Fibroblast of pulmonary artery (primary cell): ENCODE measurements around the gene ACBD6.

Experiments used
- DNase-seq: peaks from one replicate; pipeline ENCODE4 v3.0.0-alpha.2; 2010; ENCODE audit warnings: low read depth
- H3K4me3 ChIP-seq: replicated peaks from 2 replicates; pipeline ENCODE4 v1.5.1; 2011; ENCODE audit warnings: low read depth, mild to moderate bottlenecking, control low read depth, low read length, moderate library complexity
- CTCF ChIP-seq: IDR thresholded peaks from 2 replicates; pipeline ENCODE4 v1.5.1; 2011; ENCODE audit warnings: mild to moderate bottlenecking, control low read depth, low read length, inconsistent platforms; ENCODE audit errors: missing control alignments

The ACBD6 gene

DNA sequence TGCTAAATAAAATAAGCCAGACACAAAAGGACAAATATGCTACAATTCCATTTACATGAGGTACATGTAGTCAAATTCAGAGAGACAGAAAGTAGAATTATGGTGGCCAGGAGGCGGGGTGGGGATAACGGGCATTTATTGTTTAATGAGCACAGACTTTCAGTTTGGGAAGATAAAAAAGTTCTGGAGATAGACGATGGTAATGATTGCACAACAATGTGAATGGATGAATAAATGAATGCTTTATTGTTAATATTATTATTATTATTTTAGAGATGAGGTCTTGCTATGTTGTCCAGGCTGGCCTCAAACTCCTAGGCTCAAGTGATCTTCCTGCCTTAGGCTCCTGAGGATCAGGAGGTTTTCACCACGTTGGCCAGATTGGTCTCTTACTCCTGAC is 150.4 kb downstream of the ACBD6 start:
- no peak for DNase-seq
- no peak overlapping the region for H3K4me3 ChIP-seq
- no peak for TF ChIP-seq CTCF

DNA sequence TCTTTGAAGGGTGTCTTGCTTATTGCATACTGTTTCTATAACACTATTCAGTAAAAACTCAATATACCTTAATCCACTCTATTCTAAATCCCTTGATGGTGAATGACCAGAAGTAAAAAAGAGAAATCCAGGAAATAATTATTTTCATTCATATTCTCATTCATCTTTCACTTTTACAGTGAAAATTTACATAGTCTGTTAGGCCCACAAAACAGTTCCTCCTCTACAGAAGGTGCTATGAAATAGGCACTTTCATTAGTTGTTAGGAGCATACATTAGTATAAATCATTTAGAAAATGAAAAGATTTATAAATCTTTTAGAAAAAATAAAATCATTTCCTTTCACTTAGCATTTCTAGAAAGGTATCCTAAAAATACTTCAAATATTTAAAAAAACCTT is 157.2 kb downstream of the ACBD6 start:
- TF ChIP-seq CTCF: no peak

GRCh38 chr1:180343921-180344769 is 158.2 kb downstream of the ACBD6 start:
- H3K4me3 ChIP-seq: no peak overlapping the region
- TF ChIP-seq CTCF: no peak
- DNase-seq: peak; percentile 39

More for the DNA sequence above, 157.2 kb downstream of the ACBD6 start:
- no peak for DNase-seq
- H3K4me3 ChIP-seq: no peak overlapping the region

DNA sequence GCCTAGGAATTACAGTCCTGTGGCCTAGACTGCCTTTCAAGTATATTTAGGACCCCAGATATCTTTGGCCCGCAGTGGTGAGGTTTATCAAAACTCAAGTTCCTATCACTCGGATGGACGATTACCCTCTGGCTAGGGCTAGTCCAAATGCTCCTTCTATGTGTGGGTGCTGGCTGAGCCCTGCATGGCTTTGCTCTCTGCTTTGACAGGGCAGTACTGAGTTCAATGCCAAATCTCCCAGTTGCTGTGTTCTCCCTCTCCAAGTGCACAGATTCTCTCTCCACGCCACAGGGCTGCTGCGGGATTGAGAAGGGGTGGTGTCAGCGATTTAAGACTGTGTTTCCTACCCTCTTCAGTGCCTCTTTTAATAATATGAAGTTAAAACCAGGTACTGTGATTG is 175.3 kb downstream of the ACBD6 start:
- DNase-seq: no peak
- TF ChIP-seq CTCF: no peak
- H3K4me3 ChIP-seq: no peak overlapping the region

GRCh38 chr1:180312926-180313325 is 189.5 kb downstream of the ACBD6 start:
- H3K4me3 ChIP-seq: no peak overlapping the region
- TF ChIP-seq CTCF: no peak
- no peak for DNase-seq

DNA sequence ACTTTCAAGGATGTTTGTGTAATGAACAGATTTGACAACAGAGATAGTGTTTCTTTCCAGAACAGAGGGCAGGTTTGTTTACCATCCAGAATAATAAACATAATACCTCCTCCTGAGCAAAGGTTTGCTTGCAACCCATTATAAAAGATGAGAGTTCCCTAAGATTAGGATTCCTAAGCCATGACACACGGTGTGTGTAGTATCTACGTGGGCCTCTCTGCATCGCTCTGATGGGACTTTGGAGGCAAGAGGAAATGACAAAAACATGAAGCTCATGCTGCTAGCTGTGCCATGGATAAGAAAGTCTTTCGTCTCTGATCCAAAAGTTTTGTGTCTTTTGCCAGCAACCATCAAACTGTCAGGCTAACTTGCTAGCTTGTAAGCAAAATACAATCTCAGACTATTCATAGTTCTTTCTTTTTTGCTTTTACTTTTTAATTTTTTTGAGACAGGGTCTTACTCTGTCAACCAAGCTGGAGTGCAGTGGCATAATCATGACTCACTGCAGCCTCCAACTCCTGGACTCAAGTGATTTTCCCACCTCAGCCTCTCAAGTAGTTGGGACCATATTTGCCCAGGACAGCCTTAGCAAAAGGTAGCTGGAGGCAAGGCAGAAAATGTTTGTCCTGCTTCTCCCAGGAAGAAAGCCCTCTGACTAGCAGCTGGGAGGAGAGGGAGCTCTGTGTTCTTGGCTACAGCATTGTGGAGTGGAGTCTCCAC is 191.2 kb downstream of the ACBD6 start:
- no peak overlapping the region for H3K4me3 ChIP-seq
- DNase-seq: peak; percentile 49

More for the DNA sequence above, 191.2 kb downstream of the ACBD6 start:
- TF ChIP-seq CTCF: no peak
